GM12874 (cell line): ENCODE measurements around the gene MAPT.

Experiments used
- TF ChIP-seq, protein P1 (sequence below): IDR thresholded peaks from 2 replicates; pipeline ENCODE4 v1.5.1; 2011; ENCODE audit warnings: low read depth, mild to moderate bottlenecking, control low read depth, low read length, moderate library complexity; ENCODE audit not compliant: insufficient read depth

MAPT gene

DNA sequence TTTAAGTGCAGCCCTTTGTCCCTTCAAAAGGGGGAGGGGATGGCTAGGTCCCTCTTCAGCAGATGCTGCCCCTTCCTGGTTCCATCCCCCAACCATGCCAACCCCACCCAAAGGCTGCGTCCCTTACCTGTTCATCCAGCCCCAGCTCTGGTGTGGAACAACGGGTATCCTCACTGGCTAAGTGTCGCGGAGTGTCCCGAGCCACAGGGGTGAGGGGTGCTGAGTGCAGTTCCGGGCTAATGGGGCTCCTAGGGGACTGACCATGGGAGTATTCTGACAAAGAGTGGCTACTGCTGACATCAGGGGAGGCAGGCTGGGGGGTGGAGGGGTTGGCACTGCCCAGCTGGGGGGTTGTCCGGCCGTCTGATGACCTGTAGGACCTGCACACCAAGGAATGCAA, 137.6 kb downstream of the MAPT start:
- TF ChIP-seq, protein P1, sequence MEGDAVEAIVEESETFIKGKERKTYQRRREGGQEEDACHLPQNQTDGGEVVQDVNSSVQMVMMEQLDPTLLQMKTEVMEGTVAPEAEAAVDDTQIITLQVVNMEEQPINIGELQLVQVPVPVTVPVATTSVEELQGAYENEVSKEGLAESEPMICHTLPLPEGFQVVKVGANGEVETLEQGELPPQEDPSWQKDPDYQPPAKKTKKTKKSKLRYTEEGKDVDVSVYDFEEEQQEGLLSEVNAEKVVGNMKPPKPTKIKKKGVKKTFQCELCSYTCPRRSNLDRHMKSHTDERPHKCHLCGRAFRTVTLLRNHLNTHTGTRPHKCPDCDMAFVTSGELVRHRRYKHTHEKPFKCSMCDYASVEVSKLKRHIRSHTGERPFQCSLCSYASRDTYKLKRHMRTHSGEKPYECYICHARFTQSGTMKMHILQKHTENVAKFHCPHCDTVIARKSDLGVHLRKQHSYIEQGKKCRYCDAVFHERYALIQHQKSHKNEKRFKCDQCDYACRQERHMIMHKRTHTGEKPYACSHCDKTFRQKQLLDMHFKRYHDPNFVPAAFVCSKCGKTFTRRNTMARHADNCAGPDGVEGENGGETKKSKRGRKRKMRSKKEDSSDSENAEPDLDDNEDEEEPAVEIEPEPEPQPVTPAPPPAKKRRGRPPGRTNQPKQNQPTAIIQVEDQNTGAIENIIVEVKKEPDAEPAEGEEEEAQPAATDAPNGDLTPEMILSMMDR = no peak

DNA sequence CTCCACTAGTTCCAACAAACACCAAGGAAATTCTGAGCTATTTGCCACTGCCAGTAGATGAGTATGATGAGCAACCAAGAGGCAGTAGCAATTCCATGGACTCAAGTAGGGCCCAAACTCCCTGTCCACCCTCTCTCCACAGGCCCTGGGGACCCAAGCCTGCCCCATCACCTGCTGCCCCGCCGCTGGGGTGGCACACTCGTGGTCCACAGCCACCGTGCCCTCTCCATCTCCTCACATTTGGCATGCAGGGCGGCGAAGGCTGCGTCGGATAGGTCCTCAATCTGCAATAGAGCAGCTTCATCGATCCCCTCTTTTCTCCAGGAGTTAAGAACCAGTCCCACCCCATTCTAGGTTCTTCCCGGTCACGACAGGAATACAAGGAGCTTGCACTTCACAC, 138.6 kb downstream of the MAPT start:
- TF ChIP-seq, protein P1 = no peak

DNA sequence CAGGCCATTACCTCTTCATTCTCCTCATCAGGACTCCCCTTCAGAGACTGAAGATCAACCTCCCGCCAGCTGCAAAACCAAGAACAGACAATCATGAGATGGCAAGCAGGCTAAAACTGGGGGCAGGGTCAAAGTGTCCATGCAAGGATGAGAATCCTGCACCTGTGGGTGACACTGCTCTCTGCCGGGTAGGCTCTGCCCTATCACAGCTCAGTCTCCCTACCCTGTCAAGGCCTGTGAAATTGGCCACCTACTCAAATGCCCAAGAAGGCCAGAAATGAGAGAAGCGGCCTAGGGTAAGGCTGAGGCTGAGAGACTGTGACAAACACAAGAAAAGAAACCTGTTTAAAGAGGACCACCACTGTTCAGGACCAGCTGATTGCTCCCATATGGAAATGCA, 139.0 kb downstream of the MAPT start:
- TF ChIP-seq, protein P1 = no peak

DNA sequence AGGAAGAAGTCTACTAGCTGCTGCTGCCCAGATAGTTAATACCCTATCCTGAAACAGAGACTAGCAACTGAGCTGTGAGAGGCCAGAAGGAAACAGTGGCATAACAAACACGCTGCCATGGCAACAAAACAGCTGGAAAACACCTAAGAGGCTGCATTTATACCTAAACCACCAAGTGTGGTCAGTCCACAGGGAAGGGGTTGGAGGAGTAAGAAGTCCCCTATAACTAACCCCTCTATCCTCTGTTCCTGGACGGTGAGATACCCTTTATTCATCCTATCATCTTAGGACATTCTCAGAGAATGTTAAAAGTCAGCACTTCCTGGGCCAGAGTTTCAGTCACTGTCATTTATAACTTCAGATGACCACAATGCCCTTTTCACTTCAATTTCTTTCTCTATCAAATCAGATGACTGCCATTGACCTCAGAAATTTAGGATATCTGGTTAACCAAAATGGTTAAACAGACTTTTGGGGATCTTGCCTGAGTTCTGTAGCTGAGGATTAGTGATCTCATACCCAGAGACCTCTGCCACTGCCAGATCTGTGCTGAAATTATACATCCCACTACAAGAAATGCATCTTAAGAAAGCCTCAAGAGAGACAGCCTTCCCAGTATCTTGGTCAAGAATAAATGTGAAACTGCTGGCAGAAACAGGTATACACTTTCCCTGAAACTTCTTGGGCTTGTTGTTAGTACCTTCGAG, 140.9 kb downstream of the MAPT start:
- TF ChIP-seq, protein P1 = no peak

DNA sequence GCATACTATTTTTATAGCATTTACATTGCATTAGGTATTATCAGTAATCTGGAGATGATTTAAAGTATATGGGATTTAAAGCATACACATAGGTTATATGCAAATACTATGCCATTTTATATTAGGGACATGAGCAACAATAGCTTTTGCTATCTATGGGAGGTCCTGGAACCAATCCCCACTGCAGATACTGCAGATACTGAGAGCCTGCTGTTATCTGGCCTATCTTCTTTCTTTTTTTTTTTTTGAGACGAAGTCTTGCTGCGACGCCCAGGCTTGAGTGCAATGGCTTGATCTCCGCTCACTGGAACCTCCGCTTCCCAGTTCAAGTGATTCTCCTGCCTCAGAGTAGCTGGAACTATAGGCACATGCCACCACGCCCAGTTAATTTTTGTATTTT, 142.1 kb downstream of the MAPT start:
- TF ChIP-seq, protein P1 = no peak

DNA sequence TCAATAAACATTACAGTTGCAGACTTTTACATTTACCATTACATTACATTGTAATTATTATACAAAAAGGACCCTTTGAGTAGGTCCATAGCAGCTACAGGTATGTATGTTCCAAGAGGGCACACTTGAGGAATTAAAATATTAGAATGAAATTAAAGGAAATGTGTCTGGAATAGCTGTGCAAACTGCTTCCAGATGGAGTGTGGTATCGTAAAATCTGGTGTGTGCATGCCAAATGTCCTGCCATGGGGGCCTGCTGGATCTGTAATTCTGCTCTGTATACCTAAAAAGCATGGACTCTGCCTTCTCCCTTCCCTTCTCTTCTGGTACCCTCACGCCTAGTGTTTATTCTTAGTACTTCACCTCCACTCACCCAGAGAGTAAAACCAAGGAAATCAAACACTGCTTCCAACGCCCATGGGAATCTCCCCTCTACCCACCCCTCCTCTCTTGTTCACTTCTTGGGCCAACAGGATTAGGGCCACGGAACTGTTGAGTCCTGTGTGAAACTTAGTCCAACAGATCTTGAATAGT, 143.4 kb downstream of the MAPT start:
- TF ChIP-seq, protein P1 = no peak

DNA sequence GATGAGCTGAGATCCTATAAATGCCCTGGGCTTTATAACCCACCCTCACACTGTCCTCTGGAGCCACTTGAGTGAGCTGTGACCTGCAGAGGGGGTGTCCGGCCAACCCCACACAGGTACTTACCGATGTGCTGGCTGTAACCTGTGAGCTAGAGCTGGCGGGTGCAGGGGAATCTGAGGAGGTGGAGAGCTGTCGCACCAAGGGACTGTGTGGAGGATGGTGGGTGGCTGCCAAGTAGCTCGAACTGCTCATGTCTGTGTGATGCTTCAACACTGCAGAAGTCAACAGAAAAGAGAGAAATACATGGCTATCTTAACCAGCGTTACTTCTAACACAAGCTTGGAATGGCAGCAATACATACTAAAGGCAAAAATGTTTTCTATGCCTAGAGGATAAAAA, 144.1 kb downstream of the MAPT start:
- TF ChIP-seq, protein P1 = no peak
